ENCODE measurements around the gene CC2D2B.

Gene CC2D2B

GRCh38 chr10:96061232-96061631 is 153.5 kb downstream of the CC2D2B start:
- H3K27ac Mint-ChIP-seq: no peak overlapping the region
- H3K36me3 Mint-ChIP-seq: peaks cover 40% of the 10 kb centered on the region
- H3K9me3 Mint-ChIP-seq: no peaks in the 10 kb centered on the region
- no peaks in the 10 kb centered on the region for H3K27me3 Mint-ChIP-seq
- H3K4me1 Mint-ChIP-seq: no peaks in the 10 kb centered on the region
- no peak overlapping the region for H3K4me3 Mint-ChIP-seq
- no peak for ATAC-seq

DNA sequence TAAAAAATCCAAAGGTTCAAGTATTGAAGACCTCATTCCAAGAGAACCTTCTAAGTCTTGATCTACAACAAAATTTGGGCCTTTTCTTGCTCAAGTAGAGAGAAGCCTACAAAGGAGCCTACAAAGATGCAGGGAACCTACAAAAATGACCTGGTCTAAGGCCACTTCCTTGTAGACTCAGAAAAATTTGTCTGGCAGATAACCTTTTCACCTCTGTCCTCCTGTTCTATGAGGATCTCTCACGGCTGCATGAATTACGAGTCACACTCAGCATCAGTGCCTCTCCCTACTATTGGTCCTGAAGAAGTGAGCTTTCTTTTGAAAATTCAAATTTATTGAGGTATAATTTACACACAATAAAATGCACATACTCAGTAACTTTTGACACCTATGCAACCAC is 164.9 kb downstream of the CC2D2B start:
- H3K4me3 Mint-ChIP-seq: no peak overlapping the region
- H3K36me3 Mint-ChIP-seq: peaks cover 18% of the 10 kb centered on the region
- no peaks in the 10 kb centered on the region for H3K9me3 Mint-ChIP-seq
- H3K4me1 Mint-ChIP-seq: no peaks in the 10 kb centered on the region
- H3K27me3 Mint-ChIP-seq: no peaks in the 10 kb centered on the region
- ATAC-seq: no peak
- H3K27ac Mint-ChIP-seq: no peak overlapping the region

GRCh38 chr10:96073722-96074121 is 165.9 kb downstream of the CC2D2B start:
- peaks cover 25% of the 10 kb centered on the region for H3K36me3 Mint-ChIP-seq
- H3K9me3 Mint-ChIP-seq: no peaks in the 10 kb centered on the region
- H3K4me1 Mint-ChIP-seq: no peaks in the 10 kb centered on the region
- no peak for ATAC-seq
- H3K4me3 Mint-ChIP-seq: no peak overlapping the region
- no peak overlapping the region for H3K27ac Mint-ChIP-seq
- no peaks in the 10 kb centered on the region for H3K27me3 Mint-ChIP-seq

- ATAC-seq: no peak
- Mint-ChIP-seq H3K27me3 (no peaks in the 10 kb centered on the region), H3K27ac (no peak overlapping the region), H3K36me3 (peaks cover 27% of the 10 kb centered on the region), H3K4me1 (no peaks in the 10 kb centered on the region), H3K4me3 (no peak overlapping the region), H3K9me3 (no peaks in the 10 kb centered on the region)
These were observed 167.0 kb downstream of the CC2D2B start for GRCh38 chr10:96074776-96075175.

DNA sequence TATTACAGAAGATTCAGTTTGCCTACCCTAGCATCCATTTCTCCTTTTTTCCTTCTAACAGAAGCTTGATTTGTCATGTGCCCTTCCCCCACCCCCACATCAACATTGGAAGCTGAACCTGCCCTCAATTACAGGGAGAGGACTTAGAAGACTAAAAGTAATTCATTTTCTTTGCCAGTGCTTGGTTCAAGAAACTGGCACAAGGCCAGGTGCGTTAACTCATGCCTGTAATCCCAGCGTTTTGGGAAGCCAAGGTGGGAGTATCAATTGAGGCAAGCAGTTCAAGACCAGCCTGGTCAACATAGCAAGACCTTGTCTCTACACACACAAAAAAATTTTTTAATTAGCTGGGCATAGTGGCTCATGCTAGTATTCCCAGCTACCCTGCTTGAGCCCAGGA is 168.2 kb downstream of the CC2D2B start:
- Mint-ChIP-seq H3K27ac (no peak overlapping the region), H3K9me3 (no peaks in the 10 kb centered on the region), H3K27me3 (no peaks in the 10 kb centered on the region), H3K4me1 (no peaks in the 10 kb centered on the region), H3K36me3 (peaks cover 33% of the 10 kb centered on the region), H3K4me3 (no peak overlapping the region)
- no peak for ATAC-seq

DNA sequence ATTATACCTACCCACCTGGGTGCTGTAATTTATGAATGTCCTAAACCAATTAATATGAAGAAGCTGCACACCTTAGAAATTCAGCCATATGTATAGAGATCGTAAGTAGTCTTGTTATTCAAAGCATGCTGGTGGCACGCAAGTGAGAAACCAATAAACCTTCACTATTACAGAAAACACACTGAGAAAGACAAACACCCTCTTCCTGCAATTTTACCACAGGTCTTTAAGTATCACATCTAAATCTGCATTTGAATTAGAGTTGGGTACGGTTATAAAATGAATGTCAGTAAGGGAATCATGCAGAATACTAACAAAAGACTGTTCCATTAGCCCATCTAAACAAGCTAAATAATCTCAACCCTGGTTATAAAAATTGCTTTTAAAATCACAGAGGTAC is 169.4 kb downstream of the CC2D2B start:
- Mint-ChIP-seq H3K4me1 (no peaks in the 10 kb centered on the region), H3K27ac (no peak overlapping the region), H3K36me3 (peaks cover 39% of the 10 kb centered on the region), H3K27me3 (no peaks in the 10 kb centered on the region), H3K9me3 (no peaks in the 10 kb centered on the region), H3K4me3 (no peak overlapping the region)
- no peak for ATAC-seq

DNA sequence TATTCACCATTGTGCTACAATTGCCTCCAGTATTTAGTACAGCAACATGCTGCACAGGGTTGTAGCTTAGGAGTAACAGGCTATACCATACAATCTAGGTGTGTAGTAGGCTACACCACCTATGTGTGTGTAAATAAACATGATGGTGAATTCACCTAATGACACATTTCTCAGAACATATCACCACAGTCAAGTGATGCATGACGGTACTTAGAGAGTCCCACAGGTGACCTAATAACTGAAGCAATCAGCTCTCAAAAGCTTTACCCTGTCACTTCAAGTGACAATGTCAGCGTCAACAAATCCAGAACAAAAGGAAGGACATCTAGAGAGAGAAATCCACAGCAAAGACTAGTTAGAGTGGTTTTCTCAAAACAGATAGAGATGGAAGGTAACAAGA is 174.4 kb downstream of the CC2D2B start:
- Mint-ChIP-seq H3K4me3 (no peak overlapping the region), H3K36me3 (peaks cover 58% of the 10 kb centered on the region), H3K4me1 (no peaks in the 10 kb centered on the region), H3K27me3 (no peaks in the 10 kb centered on the region), H3K9me3 (no peaks in the 10 kb centered on the region), H3K27ac (no peak overlapping the region)
- ATAC-seq: no peak
